ENCODE measurements around the gene HTT-AS.
A peak's percentile ranks its signal among the peaks of the same experiment; 100 is the strongest.

Gene HTT-AS

GRCh38 chr4:3029464-3029863 is 44.9 kb downstream of the HTT-AS start:
- peaks cover 1% of the 10 kb centered on the region for H3K36me3 Mint-ChIP-seq (ENCODE audit: insufficient read depth)
- H3K4me1 Mint-ChIP-seq = no peaks in the 10 kb centered on the region
- DNase-seq (ENCODE audit: low spot score in 2 of 2) = no peak
- H3K9me3 Mint-ChIP-seq = no peaks in the 10 kb centered on the region
- ATAC-seq (replicated peaks; ENCODE audit: extremely low read depth, poor library complexity, severe bottlenecking) = no peak
- H3K4me3 Mint-ChIP-seq = no peak overlapping the region
- H3K27ac Mint-ChIP-seq (ENCODE audit: low read depth) = no peak overlapping the region
- peaks cover 14% of the 10 kb centered on the region for H3K27me3 Mint-ChIP-seq

GRCh38 chr4:3026540-3026939 is 47.8 kb downstream of the HTT-AS start:
- DNase-seq (ENCODE audit: low spot score in 2 of 2) (no peak), ATAC-seq (replicated peaks; ENCODE audit: extremely low read depth, poor library complexity, severe bottlenecking) (no peak)
- Mint-ChIP-seq H3K27me3 (peaks cover 26% of the 10 kb centered on the region), H3K4me1 (peaks cover 1% of the 10 kb centered on the region), H3K9me3 (peaks cover 9% of the 10 kb centered on the region), H3K4me3 (no peak overlapping the region), H3K27ac (ENCODE audit: low read depth) (no peak overlapping the region), H3K36me3 (ENCODE audit: insufficient read depth) (peaks cover 4% of the 10 kb centered on the region)

GRCh38 chr4:3025881-3026280 is 48.5 kb downstream of the HTT-AS start:
- no peak for ATAC-seq (replicated peaks; ENCODE audit: extremely low read depth, poor library complexity, severe bottlenecking)
- H3K9me3 Mint-ChIP-seq = peaks cover 9% of the 10 kb centered on the region
- H3K27ac Mint-ChIP-seq (ENCODE audit: low read depth) = no peak overlapping the region
- H3K4me1 Mint-ChIP-seq = peaks cover 8% of the 10 kb centered on the region
- H3K27me3 Mint-ChIP-seq = peaks cover 22% of the 10 kb centered on the region
- H3K36me3 Mint-ChIP-seq (ENCODE audit: insufficient read depth) = peaks cover 4% of the 10 kb centered on the region
- DNase-seq (ENCODE audit: low spot score in 2 of 2) = no peak
- no peak overlapping the region for H3K4me3 Mint-ChIP-seq

GRCh38 chr4:3022651-3023050 is 51.7 kb downstream of the HTT-AS start:
- Mint-ChIP-seq H3K4me3 (no peak overlapping the region), H3K9me3 (peaks cover 9% of the 10 kb centered on the region), H3K36me3 (ENCODE audit: insufficient read depth) (peaks cover 4% of the 10 kb centered on the region), H3K27ac (ENCODE audit: low read depth) (no peak overlapping the region), H3K27me3 (peaks cover 12% of the 10 kb centered on the region), H3K4me1 (peaks cover 8% of the 10 kb centered on the region)
- DNase-seq (ENCODE audit: low spot score in 2 of 2) = no peak
- ATAC-seq (replicated peaks; ENCODE audit: extremely low read depth, poor library complexity, severe bottlenecking) = no peak

- H3K4me3 Mint-ChIP-seq = no peak overlapping the region
- H3K36me3 Mint-ChIP-seq (ENCODE audit: insufficient read depth) = peaks cover 4% of the 10 kb centered on the region
- ATAC-seq (replicated peaks; ENCODE audit: extremely low read depth, poor library complexity, severe bottlenecking) = no peak
- peaks cover 8% of the 10 kb centered on the region for H3K4me1 Mint-ChIP-seq
- H3K27me3 Mint-ChIP-seq = peaks cover 12% of the 10 kb centered on the region
- H3K9me3 Mint-ChIP-seq = peaks cover 9% of the 10 kb centered on the region
- no peak for DNase-seq (ENCODE audit: low spot score in 2 of 2)
- no peak overlapping the region for H3K27ac Mint-ChIP-seq (ENCODE audit: low read depth)
Measured at GRCh38 chr4:3022112-3022511, 52.2 kb downstream of the HTT-AS start.

- no peak overlapping the region for H3K27ac Mint-ChIP-seq (ENCODE audit: low read depth)
- peak; percentile 19 for ATAC-seq (replicated peaks; ENCODE audit: extremely low read depth, poor library complexity, severe bottlenecking)
- H3K9me3 Mint-ChIP-seq = peaks cover 9% of the 10 kb centered on the region
- peaks cover 4% of the 10 kb centered on the region for H3K36me3 Mint-ChIP-seq (ENCODE audit: insufficient read depth)
- peak overlapping the region; percentile 55 for H3K4me3 Mint-ChIP-seq
- DNase-seq (ENCODE audit: low spot score in 2 of 2) = no peak
- H3K27me3 Mint-ChIP-seq = peaks cover 12% of the 10 kb centered on the region
- peaks cover 8% of the 10 kb centered on the region for H3K4me1 Mint-ChIP-seq
Measured at GRCh38 chr4:3021627-3022026, 52.7 kb downstream of the HTT-AS start.

GRCh38 chr4:3021127-3021526 is 53.2 kb downstream of the HTT-AS start:
- Mint-ChIP-seq H3K27me3 (peaks cover 12% of the 10 kb centered on the region), H3K27ac (ENCODE audit: low read depth) (no peak overlapping the region), H3K36me3 (ENCODE audit: insufficient read depth) (peaks cover 4% of the 10 kb centered on the region), H3K9me3 (peaks cover 9% of the 10 kb centered on the region), H3K4me3 (peak overlapping the region; percentile 55), H3K4me1 (peaks cover 8% of the 10 kb centered on the region)
- DNase-seq (ENCODE audit: low spot score in 2 of 2) (no peak), ATAC-seq (replicated peaks; ENCODE audit: extremely low read depth, poor library complexity, severe bottlenecking) (peak; percentile 71)

GRCh38 chr4:3019145-3019846 is 55.0 kb downstream of the HTT-AS start:
- Mint-ChIP-seq H3K27me3 (peaks cover 22% of the 10 kb centered on the region), H3K9me3 (peaks cover 9% of the 10 kb centered on the region), H3K27ac (ENCODE audit: low read depth) (no peak overlapping the region), H3K4me1 (peaks cover 8% of the 10 kb centered on the region), H3K36me3 (ENCODE audit: insufficient read depth) (peaks cover 3% of the 10 kb centered on the region), H3K4me3 (no peak overlapping the region)
- no peak for ATAC-seq (replicated peaks; ENCODE audit: extremely low read depth, poor library complexity, severe bottlenecking)
- no peak for DNase-seq (ENCODE audit: low spot score in 2 of 2)

GRCh38 chr4:3017504-3017903 is 56.8 kb downstream of the HTT-AS start:
- peaks cover 8% of the 10 kb centered on the region for H3K4me1 Mint-ChIP-seq
- no peaks in the 10 kb centered on the region for H3K36me3 Mint-ChIP-seq (ENCODE audit: insufficient read depth)
- DNase-seq (ENCODE audit: low spot score in 2 of 2) (no peak), ATAC-seq (replicated peaks; ENCODE audit: extremely low read depth, poor library complexity, severe bottlenecking) (no peak)
- no peaks in the 10 kb centered on the region for H3K9me3 Mint-ChIP-seq
- H3K27me3 Mint-ChIP-seq = peaks cover 22% of the 10 kb centered on the region
- no peak overlapping the region for H3K27ac Mint-ChIP-seq (ENCODE audit: low read depth)
- H3K4me3 Mint-ChIP-seq = no peak overlapping the region

GRCh38 chr4:3016961-3017360 is 57.4 kb downstream of the HTT-AS start:
- no peak overlapping the region for H3K27ac Mint-ChIP-seq (ENCODE audit: low read depth)
- no peaks in the 10 kb centered on the region for H3K9me3 Mint-ChIP-seq
- ATAC-seq (replicated peaks; ENCODE audit: extremely low read depth, poor library complexity, severe bottlenecking) (no peak), DNase-seq (ENCODE audit: low spot score in 2 of 2) (no peak)
- H3K36me3 Mint-ChIP-seq (ENCODE audit: insufficient read depth) = no peaks in the 10 kb centered on the region
- peaks cover 22% of the 10 kb centered on the region for H3K27me3 Mint-ChIP-seq
- no peak overlapping the region for H3K4me3 Mint-ChIP-seq
- H3K4me1 Mint-ChIP-seq = peaks cover 8% of the 10 kb centered on the region

- no peaks in the 10 kb centered on the region for H3K4me1 Mint-ChIP-seq
- no peak for DNase-seq (ENCODE audit: low spot score in 2 of 2)
- H3K4me3 Mint-ChIP-seq = no peak overlapping the region
- H3K27me3 Mint-ChIP-seq = peaks cover 39% of the 10 kb centered on the region
- H3K27ac Mint-ChIP-seq (ENCODE audit: low read depth) = no peak overlapping the region
- no peak for ATAC-seq (replicated peaks; ENCODE audit: extremely low read depth, poor library complexity, severe bottlenecking)
- H3K36me3 Mint-ChIP-seq (ENCODE audit: insufficient read depth) = peaks cover 2% of the 10 kb centered on the region
- H3K9me3 Mint-ChIP-seq = no peaks in the 10 kb centered on the region
Measured at GRCh38 chr4:3013839-3014350, 60.4 kb downstream of the HTT-AS start.
